Ovary (tissue), 3 donors: Measurements from ENCODE around the gene CFHR5.

Experiments used
- EP300 ChIP-seq: sonication (generic); formaldehyde crosslinking; IDR thresholded peaks from one replicate; pipeline ENCODE4 v1.6.1; 2017; ENCODE audit warnings: antibody characterized with exemption
- POLR2A ChIP-seq: fragments of 450-650 bp; IDR thresholded peaks from one replicate; pipeline ENCODE4 v1.6.1; 2017; ENCODE audit warnings: antibody characterized with exemption, mild to moderate bottlenecking, moderate library complexity
- TF ChIP-seq, protein P1 (sequence below), 3 donors: fragments of 450-650 bp in 2 of 3; fragments of 200-600 bp in 1 of 3; IDR thresholded peaks; one replicate each; pipeline versions ENCODE4 v1.5.1 to v1.8.0; 2016 to 2022; ENCODE audit warnings: antibody characterized with exemption in 3 of 3, mild to moderate bottlenecking in 1 of 3
- donor health status: DM: no; HTN: no; CAD: no.

DNA sequence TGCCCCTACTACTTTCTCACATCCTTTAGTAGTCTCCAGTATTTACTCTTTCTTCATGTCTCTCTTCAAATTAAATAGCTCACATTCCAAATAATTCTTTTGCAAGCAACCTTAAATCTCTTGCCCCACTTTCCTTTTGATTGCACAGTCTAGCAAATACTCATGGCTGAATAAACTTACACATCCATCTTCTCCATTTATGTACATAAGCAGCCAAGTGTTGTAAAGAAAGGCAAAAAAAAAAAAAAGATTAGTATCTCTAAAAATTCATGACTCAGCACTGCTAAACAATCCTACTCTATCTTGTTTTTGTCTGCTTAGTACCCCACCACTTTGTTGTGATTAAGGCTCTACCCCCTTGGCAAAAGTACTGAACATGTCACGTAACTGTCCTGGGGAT is 47.1 kb downstream of the CFHR5 start:
- TF ChIP-seq, protein P1, sequence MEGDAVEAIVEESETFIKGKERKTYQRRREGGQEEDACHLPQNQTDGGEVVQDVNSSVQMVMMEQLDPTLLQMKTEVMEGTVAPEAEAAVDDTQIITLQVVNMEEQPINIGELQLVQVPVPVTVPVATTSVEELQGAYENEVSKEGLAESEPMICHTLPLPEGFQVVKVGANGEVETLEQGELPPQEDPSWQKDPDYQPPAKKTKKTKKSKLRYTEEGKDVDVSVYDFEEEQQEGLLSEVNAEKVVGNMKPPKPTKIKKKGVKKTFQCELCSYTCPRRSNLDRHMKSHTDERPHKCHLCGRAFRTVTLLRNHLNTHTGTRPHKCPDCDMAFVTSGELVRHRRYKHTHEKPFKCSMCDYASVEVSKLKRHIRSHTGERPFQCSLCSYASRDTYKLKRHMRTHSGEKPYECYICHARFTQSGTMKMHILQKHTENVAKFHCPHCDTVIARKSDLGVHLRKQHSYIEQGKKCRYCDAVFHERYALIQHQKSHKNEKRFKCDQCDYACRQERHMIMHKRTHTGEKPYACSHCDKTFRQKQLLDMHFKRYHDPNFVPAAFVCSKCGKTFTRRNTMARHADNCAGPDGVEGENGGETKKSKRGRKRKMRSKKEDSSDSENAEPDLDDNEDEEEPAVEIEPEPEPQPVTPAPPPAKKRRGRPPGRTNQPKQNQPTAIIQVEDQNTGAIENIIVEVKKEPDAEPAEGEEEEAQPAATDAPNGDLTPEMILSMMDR (IDR thresholded peaks at IDR 0.05): no peak
- TF ChIP-seq POLR2A (no peak), EP300 (no peak)
